Hepatocyte (in vitro differentiated cells): ENCODE measurements around the gene GNS.

Experiments
- EZH2 ChIP-seq: fragments of 200-600 bp; sonication (generic); IDR thresholded peaks from 2 replicates; pipeline ENCODE4 v1.6.1; 2016; ENCODE audit warnings: antibody characterized with exemption, mild to moderate bottlenecking, borderline replicate concordance
- TF ChIP-seq, protein P1 (sequence below): fragments of 200-600 bp; sonication (generic); IDR thresholded peaks from 2 replicates; pipeline ENCODE4 v1.5.1; 2016; ENCODE audit warnings: antibody characterized with exemption, mild to moderate bottlenecking; ENCODE audit not compliant: poor library complexity

GRCh38 chr12:64736771-64737170, 22.4 kb downstream of the GNS start:
- TF ChIP-seq, protein P1, sequence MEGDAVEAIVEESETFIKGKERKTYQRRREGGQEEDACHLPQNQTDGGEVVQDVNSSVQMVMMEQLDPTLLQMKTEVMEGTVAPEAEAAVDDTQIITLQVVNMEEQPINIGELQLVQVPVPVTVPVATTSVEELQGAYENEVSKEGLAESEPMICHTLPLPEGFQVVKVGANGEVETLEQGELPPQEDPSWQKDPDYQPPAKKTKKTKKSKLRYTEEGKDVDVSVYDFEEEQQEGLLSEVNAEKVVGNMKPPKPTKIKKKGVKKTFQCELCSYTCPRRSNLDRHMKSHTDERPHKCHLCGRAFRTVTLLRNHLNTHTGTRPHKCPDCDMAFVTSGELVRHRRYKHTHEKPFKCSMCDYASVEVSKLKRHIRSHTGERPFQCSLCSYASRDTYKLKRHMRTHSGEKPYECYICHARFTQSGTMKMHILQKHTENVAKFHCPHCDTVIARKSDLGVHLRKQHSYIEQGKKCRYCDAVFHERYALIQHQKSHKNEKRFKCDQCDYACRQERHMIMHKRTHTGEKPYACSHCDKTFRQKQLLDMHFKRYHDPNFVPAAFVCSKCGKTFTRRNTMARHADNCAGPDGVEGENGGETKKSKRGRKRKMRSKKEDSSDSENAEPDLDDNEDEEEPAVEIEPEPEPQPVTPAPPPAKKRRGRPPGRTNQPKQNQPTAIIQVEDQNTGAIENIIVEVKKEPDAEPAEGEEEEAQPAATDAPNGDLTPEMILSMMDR = no peak
- TF ChIP-seq EZH2 = no peak
